DMS79 treated with DMSO at 0.1 percent for 48 hours (cell line): ENCODE measurements around the gene PKIG.

Source experiments
- DNase-seq: peaks from one replicate; lab custom pipeline; 2025; lab: John Stamatoyannopoulos, UW

Gene PKIG

GRCh38 chr20:44662261-44662660 lies 79.9 kb downstream of the PKIG start:
- DNase-seq: no peak

- no peak for DNase-seq
These were observed 81.8 kb downstream of the PKIG start for GRCh38 chr20:44664131-44664530.

- DNase-seq: no peak
These were observed 83.7 kb downstream of the PKIG start for GRCh38 chr20:44666066-44666465.
